Measurements from ENCODE around the gene KDM5B. TPM values are rescaled to one million over a fixed set of nuclear protein-coding genes. Genes with fewer than 3 reads are reported as not detected.

KDM5B gene
- polyA plus RNA-seq, 3 donors, result 3.4 to 12.5 (median 10.6) TPM

DNA sequence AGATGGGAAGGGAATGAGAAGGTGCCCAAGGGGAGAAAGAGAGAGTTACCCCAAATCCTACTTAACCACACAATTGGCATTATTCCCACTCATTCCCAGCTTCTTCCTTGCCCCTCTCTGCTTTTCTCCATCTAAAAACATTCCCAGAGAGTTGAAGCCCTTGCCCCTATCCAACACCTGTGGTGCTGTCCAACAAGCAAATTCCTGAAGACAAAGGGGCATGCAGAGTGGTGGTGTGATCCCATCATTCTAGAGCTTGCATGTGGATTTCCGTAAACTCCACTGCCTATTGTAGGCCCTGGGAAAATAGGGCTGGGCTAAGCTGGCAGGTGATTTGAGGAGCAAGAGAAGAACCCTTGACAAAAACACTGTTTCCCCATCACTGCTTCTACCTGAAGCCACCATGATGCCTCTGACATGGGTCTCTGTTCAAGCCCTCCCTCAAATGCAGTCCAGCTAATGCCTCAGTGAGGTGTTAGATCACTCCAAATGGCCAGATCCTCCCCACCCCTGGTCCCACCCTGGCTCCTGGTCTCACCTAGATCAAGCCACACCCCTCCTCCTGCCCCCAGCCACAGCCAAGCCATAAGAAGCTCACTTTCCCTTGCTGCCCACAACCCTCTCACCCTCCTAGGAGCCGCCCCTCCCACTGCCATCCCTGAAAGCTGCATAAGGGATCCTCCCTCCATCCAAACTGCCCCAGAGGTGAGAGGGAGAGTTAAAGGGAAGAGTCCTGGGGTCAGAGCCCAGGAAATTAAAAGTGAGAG is 127.5 kb downstream of the KDM5B start:
- no peak for DNase-seq
- Histone ChIP-seq H3K36me3 (replicated peaks in 1 of 2; ENCODE audit: control insufficient read depth in 1 of 2, insufficient read depth in 2 of 2, low read length in 2 of 2) (no peaks in the 10 kb centered on the region), H3K27ac (ENCODE audit: low read depth in 1 of 2, low read length in 2 of 2) (no peak overlapping the region), H3K27me3 (ENCODE audit: control insufficient read depth in 2 of 2, insufficient read depth in 2 of 2, low read length in 2 of 2) (peaks cover 30 to 64% of the 10 kb centered on the region in 2 donors), H3K9me3 (replicated peaks in 1 of 2; ENCODE audit: control insufficient read depth in 1 of 2, insufficient read depth in 1 of 2, low read length in 2 of 2) (peaks cover 8 to 10% of the 10 kb centered on the region in 2 donors), H3K9ac (ENCODE audit: insufficient read depth, low read length, poor library complexity, severe bottlenecking) (no peak overlapping the region), H3K4me2 (replicated peaks; ENCODE audit: extremely low read depth, low read length, poor library complexity, severe bottlenecking) (no peak overlapping the region), H2AFZ (ENCODE audit: insufficient read depth, low read depth, low read length, poor library complexity, severe bottlenecking) (no peak overlapping the region), H3K79me2 (ENCODE audit: insufficient read depth, low read length) (no peaks in the 10 kb centered on the region), H4K20me1 (ENCODE audit: insufficient read depth, low read length) (no peaks in the 10 kb centered on the region), H3K4me1 (ENCODE audit: control insufficient read depth in 1 of 2, insufficient read depth in 2 of 2, low read length in 2 of 2) (no peaks in the 10 kb centered on the region), H3K4me3 (replicated peaks in 1 of 3; ENCODE audit: low read depth in 2 of 3, low read length in 3 of 3) (no peak overlapping the region)
- Mint-ChIP-seq H3K9me3 (peaks cover 2 to 19% (median 14%) of the 10 kb centered on the region in 7 donors), H3K27me3 (ENCODE audit: low read depth in 3 of 3) (peaks cover 47 to 75% (median 56%) of the 10 kb centered on the region in 3 donors), H3K27ac (no peak overlapping the region), H3K4me3 (peak overlapping the region in 1 of 2 donors; percentile 70), H3K36me3 (no peaks in the 10 kb centered on the region), H3K4me1 (no peaks in the 10 kb centered on the region)
- TF ChIP-seq, protein P1, sequence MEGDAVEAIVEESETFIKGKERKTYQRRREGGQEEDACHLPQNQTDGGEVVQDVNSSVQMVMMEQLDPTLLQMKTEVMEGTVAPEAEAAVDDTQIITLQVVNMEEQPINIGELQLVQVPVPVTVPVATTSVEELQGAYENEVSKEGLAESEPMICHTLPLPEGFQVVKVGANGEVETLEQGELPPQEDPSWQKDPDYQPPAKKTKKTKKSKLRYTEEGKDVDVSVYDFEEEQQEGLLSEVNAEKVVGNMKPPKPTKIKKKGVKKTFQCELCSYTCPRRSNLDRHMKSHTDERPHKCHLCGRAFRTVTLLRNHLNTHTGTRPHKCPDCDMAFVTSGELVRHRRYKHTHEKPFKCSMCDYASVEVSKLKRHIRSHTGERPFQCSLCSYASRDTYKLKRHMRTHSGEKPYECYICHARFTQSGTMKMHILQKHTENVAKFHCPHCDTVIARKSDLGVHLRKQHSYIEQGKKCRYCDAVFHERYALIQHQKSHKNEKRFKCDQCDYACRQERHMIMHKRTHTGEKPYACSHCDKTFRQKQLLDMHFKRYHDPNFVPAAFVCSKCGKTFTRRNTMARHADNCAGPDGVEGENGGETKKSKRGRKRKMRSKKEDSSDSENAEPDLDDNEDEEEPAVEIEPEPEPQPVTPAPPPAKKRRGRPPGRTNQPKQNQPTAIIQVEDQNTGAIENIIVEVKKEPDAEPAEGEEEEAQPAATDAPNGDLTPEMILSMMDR (IDR thresholded peaks at IDR 0.05), result no peak
- intact Hi-C loops (cut with micrococcal nuclease), result no loop called here
- WGBS (ENCODE audit: insufficient coverage), result no CpG with 5 or more reads among the region's 2 CpGs

DNA sequence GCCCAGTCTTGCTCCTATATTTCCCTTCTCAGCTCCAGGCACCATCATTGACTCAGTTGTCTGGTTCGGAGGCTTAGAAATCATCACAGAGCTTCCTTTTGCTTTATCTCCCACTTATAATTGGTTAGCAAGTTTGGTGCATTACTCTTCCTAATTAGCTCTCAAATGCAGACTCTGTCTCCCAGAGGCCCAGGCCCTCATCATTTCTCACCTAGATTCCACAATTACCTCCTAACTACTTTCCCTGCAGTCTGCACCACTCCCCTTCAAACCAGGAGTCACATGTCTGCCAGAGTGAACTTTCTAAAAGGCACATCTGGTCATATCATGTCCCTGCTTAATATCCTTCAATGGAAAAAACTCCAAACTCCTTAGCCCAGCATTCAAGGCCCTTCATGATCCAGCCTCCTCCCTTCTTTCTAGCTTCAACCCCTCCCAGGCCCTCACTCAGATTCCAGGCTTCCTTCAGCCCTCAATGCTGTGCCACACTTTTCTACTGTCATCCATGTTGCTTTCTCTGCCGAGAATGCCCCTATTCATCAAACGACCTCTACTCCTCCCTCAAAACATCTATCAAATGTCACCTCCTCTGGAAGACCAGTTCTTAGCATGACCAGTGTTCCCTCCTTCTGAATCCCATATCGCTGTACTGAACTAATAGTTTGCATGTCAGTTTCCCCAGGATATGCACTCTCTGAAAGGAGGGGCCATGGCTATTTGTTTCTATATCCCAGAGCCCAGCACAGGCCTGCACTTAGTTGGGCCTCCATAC is 128.6 kb downstream of the KDM5B start:
- no peak overlapping the region for H2AFZ ChIP-seq (ENCODE audit: insufficient read depth, low read depth, low read length, poor library complexity, severe bottlenecking)
- Mint-ChIP-seq H3K36me3 (no peaks in the 10 kb centered on the region), H3K9me3 (peaks cover 2 to 19% (median 14%) of the 10 kb centered on the region in 7 donors), H3K4me3 (peak overlapping the region in 1 of 2 donors; percentile 21), H3K27me3 (ENCODE audit: low read depth in 3 of 3) (peaks cover 39 to 71% (median 53%) of the 10 kb centered on the region in 3 donors), H3K4me1 (no peaks in the 10 kb centered on the region), H3K27ac (no peak overlapping the region)
- no peak overlapping the region for H3K27ac ChIP-seq (ENCODE audit: low read depth in 1 of 2, low read length in 2 of 2)
- peaks cover 8 to 10% of the 10 kb centered on the region in 2 donors for H3K9me3 ChIP-seq (replicated peaks in 1 of 2; ENCODE audit: control insufficient read depth in 1 of 2, insufficient read depth in 1 of 2, low read length in 2 of 2)
- no peaks in the 10 kb centered on the region for H4K20me1 ChIP-seq (ENCODE audit: insufficient read depth, low read length)
- no peaks in the 10 kb centered on the region for H3K79me2 ChIP-seq (ENCODE audit: insufficient read depth, low read length)
- H3K4me1 ChIP-seq (ENCODE audit: control insufficient read depth in 1 of 2, insufficient read depth in 2 of 2, low read length in 2 of 2), result no peaks in the 10 kb centered on the region
- TF ChIP-seq, protein P1 (IDR thresholded peaks at IDR 0.05), result no peak
- peaks cover 30 to 60% of the 10 kb centered on the region in 2 donors for H3K27me3 ChIP-seq (ENCODE audit: control insufficient read depth in 2 of 2, insufficient read depth in 2 of 2, low read length in 2 of 2)
- intact Hi-C loops (cut with micrococcal nuclease), result no loop called here
- no peak overlapping the region for H3K4me2 ChIP-seq (replicated peaks; ENCODE audit: extremely low read depth, low read length, poor library complexity, severe bottlenecking)
- no peaks in the 10 kb centered on the region for H3K36me3 ChIP-seq (replicated peaks in 1 of 2; ENCODE audit: control insufficient read depth in 1 of 2, insufficient read depth in 2 of 2, low read length in 2 of 2)
- 63% methylated on average over 3 of the region's 4 CpGs for WGBS (ENCODE audit: insufficient coverage)
- DNase-seq, result no peak
- H3K4me3 ChIP-seq (replicated peaks in 1 of 3; ENCODE audit: low read depth in 2 of 3, low read length in 3 of 3), result no peak overlapping the region
- H3K9ac ChIP-seq (ENCODE audit: insufficient read depth, low read length, poor library complexity, severe bottlenecking), result no peak overlapping the region

All from CD14-positive monocyte (primary cell).